Ascending aorta (tissue), 1 donor: ENCODE results near the gene BEND7. TPM values are rescaled to one million over a fixed set of nuclear protein-coding genes. Genes with fewer than 3 reads are reported as not detected.

Source experiments
- total RNA-seq: library from RNA; depleted of rRNA; stranded (reverse); fragments of >200 nt; gene quantifications from one replicate; pipeline ENCODE4 v1.1.0, GENCODE V29; 2016

The BEND7 gene
- total RNA-seq, 1 donor from 2014 or later: 6.9 TPM

Other genes with a start within 250 kb of the BEND7 start
- gene PHYH, start 228.9 kb downstream of the BEND7 start, total RNA-seq: 22.0 TPM
- gene SEPHS1, start 180.7 kb downstream of the BEND7 start, total RNA-seq: 20.3 TPM
- 3.4 TPM for gene PRPF18, start 58.0 kb upstream of the BEND7 start, total RNA-seq